Parathyroid adenoma (tissue), 2 donors: ENCODE measurements around the gene ME3.

Experiments
- H2AFZ ChIP-seq: fragments of 300-600 bp; sonication (generic); one replicate; pipeline ENCODE4 v1.7.0; 2017; ENCODE audit warnings: antibody characterized with exemption, mild to moderate bottlenecking
- H3K27ac ChIP-seq: fragments of 300-600 bp; sonication (generic); one replicate; pipeline ENCODE4 v1.7.0; 2017
- H3K27me3 ChIP-seq: fragments of 300-600 bp; sonication (generic); one replicate; pipeline ENCODE4 v1.7.0; 2017; ENCODE audit warnings: low read length; ENCODE audit not compliant: control insufficient read depth, insufficient read depth
- H3K36me3 ChIP-seq: fragments of 300-600 bp; sonication (generic); one replicate; pipeline ENCODE4 v1.7.0; 2017; ENCODE audit warnings: low read length; ENCODE audit not compliant: control insufficient read depth, insufficient read depth
- H3K4me1 ChIP-seq: fragments of 300-600 bp; sonication (generic); one replicate; pipeline ENCODE4 v1.7.0; 2017; ENCODE audit warnings: control low read depth
- H3K4me2 ChIP-seq: fragments of 300-600 bp; sonication (generic); one replicate; pipeline ENCODE4 v1.7.0; 2017; ENCODE audit warnings: low read length
- H3K4me3 ChIP-seq: fragments of 300-600 bp; sonication (generic); one replicate; pipeline ENCODE4 v1.7.0; 2017; ENCODE audit warnings: low read depth, low read length
- H3K79me2 ChIP-seq: fragments of 300-600 bp; sonication (generic); one replicate; pipeline ENCODE4 v1.7.0; 2017; ENCODE audit warnings: control low read depth
- H3K9ac ChIP-seq: fragments of 300-600 bp; sonication (generic); one replicate; pipeline ENCODE4 v1.7.0; 2017; ENCODE audit warnings: mild to moderate bottlenecking
- H3K9me3 ChIP-seq: fragments of 300-600 bp; sonication (generic); one replicate; pipeline ENCODE4 v1.7.0; 2017; ENCODE audit warnings: low read length; ENCODE audit not compliant: control insufficient read depth
- CTCF ChIP-seq: fragments of 300-600 bp; sonication (generic); IDR thresholded peaks from one replicate; pipeline ENCODE4 v1.7.0; 2017; ENCODE audit warnings: antibody characterized with exemption, mild to moderate bottlenecking
- donor health status: primary hyperparathyroidism.

ME3 gene

GRCh38 chr11:86696004-86696403 is 23.6 kb upstream of the ME3 start:
- no peak overlapping the region for H3K4me2 ChIP-seq
- TF ChIP-seq CTCF, result no peak
- H3K36me3 ChIP-seq, result no peaks in the 10 kb centered on the region
- H3K4me3 ChIP-seq, result no peak overlapping the region
- H3K4me1 ChIP-seq, result peaks cover 4% of the 10 kb centered on the region
- no peaks in the 10 kb centered on the region for H3K79me2 ChIP-seq
- no peak overlapping the region for H3K9ac ChIP-seq
- H2AFZ ChIP-seq, result no peak overlapping the region
- H3K9me3 ChIP-seq, result no peaks in the 10 kb centered on the region
- H3K27me3 ChIP-seq, result no peaks in the 10 kb centered on the region
- H3K27ac ChIP-seq, result no peak overlapping the region

GRCh38 chr11:86695373-86695772 is 23.0 kb upstream of the ME3 start:
- Histone ChIP-seq H3K9ac (no peak overlapping the region), H3K4me1 (peaks cover 4% of the 10 kb centered on the region), H3K4me3 (no peak overlapping the region), H3K27ac (no peak overlapping the region), H3K9me3 (no peaks in the 10 kb centered on the region), H3K36me3 (no peaks in the 10 kb centered on the region), H3K79me2 (no peaks in the 10 kb centered on the region), H3K4me2 (no peak overlapping the region), H2AFZ (no peak overlapping the region), H3K27me3 (no peaks in the 10 kb centered on the region)
- TF ChIP-seq CTCF, result no peak

GRCh38 chr11:86693518-86693917 is 21.1 kb upstream of the ME3 start:
- H3K9ac ChIP-seq, result no peak overlapping the region
- H3K27ac ChIP-seq, result no peak overlapping the region
- no peak for TF ChIP-seq CTCF
- no peak overlapping the region for H3K4me2 ChIP-seq
- H3K4me3 ChIP-seq, result no peak overlapping the region
- H2AFZ ChIP-seq, result no peak overlapping the region
- H3K79me2 ChIP-seq, result no peaks in the 10 kb centered on the region
- no peaks in the 10 kb centered on the region for H3K9me3 ChIP-seq
- no peaks in the 10 kb centered on the region for H3K27me3 ChIP-seq
- no peaks in the 10 kb centered on the region for H3K36me3 ChIP-seq
- H3K4me1 ChIP-seq, result peaks cover 9% of the 10 kb centered on the region

GRCh38 chr11:86692746-86693145 is 20.3 kb upstream of the ME3 start:
- H3K36me3 ChIP-seq, result no peaks in the 10 kb centered on the region
- no peak overlapping the region for H3K4me3 ChIP-seq
- no peaks in the 10 kb centered on the region for H3K79me2 ChIP-seq
- peaks cover 15% of the 10 kb centered on the region for H3K4me1 ChIP-seq
- no peak overlapping the region for H3K4me2 ChIP-seq
- H3K27me3 ChIP-seq, result no peaks in the 10 kb centered on the region
- no peak overlapping the region for H3K9ac ChIP-seq
- no peak for TF ChIP-seq CTCF
- no peak overlapping the region for H3K27ac ChIP-seq
- no peak overlapping the region for H2AFZ ChIP-seq
- H3K9me3 ChIP-seq, result no peaks in the 10 kb centered on the region

GRCh38 chr11:86692317-86692716 is 19.9 kb upstream of the ME3 start:
- Histone ChIP-seq H3K4me1 (peaks cover 18% of the 10 kb centered on the region), H3K36me3 (no peaks in the 10 kb centered on the region), H2AFZ (no peak overlapping the region), H3K79me2 (no peaks in the 10 kb centered on the region), H3K27ac (no peak overlapping the region), H3K27me3 (no peaks in the 10 kb centered on the region), H3K4me2 (no peak overlapping the region), H3K9ac (no peak overlapping the region), H3K9me3 (no peaks in the 10 kb centered on the region), H3K4me3 (no peak overlapping the region)
- TF ChIP-seq CTCF, result no peak
